GM18909 (cell line): Measurements from ENCODE around the gene KCNT1.

Experiments
- ATAC-seq: cut with Tn5 transposase; IDR thresholded peaks from one replicate; pipeline ENCODE4 v1.9.1; 2021; ENCODE audit warnings: mild to moderate bottlenecking; ENCODE audit not compliant: unreplicated experiment, poor library complexity

The KCNT1 gene

GRCh38 chr9:135697226-135697625 lies 4.8 kb upstream of the KCNT1 start:
- no peak for ATAC-seq

- ATAC-seq, result no peak
These were observed 3.7 kb upstream of the KCNT1 start for GRCh38 chr9:135698236-135698635.

- ATAC-seq, result no peak
These were observed 3.2 kb upstream of the KCNT1 start for GRCh38 chr9:135698767-135699166.

GRCh38 chr9:135699440-135699839 lies 2.5 kb upstream of the KCNT1 start, which contains the start of gene SOHLH1:
Gene SOHLH1 (minus strand): TSS chr9:135699481. CDS start chr9:135699467, 14 bp downstream.
- no peak for ATAC-seq

GRCh38 chr9:135700525-135700924 lies 1.5 kb upstream of the KCNT1 start:
- no peak for ATAC-seq

- ATAC-seq, result no peak
These were observed 672 bp upstream of the KCNT1 start for GRCh38 chr9:135701067-135701958.

GRCh38 chr9:135703726-135704125 lies 1.7 kb downstream of the KCNT1 start:
- no peak for ATAC-seq

- ATAC-seq, result no peak
These were observed 2.5 kb downstream of the KCNT1 start for GRCh38 chr9:135704483-135704882.

- no peak for ATAC-seq
These were observed 3.4 kb downstream of the KCNT1 start for GRCh38 chr9:135705376-135705775.

- ATAC-seq, result no peak
These were observed 4.3 kb downstream of the KCNT1 start for GRCh38 chr9:135706288-135706687.

GRCh38 chr9:135707252-135708138 lies 5.5 kb downstream of the KCNT1 start:
- no peak for ATAC-seq

- no peak for ATAC-seq
These were observed 6.2 kb downstream of the KCNT1 start for GRCh38 chr9:135708164-135708563.

- no peak for ATAC-seq
These were observed 9.4 kb downstream of the KCNT1 start for GRCh38 chr9:135711391-135711790.

- no peak for ATAC-seq
These were observed 9.9 kb downstream of the KCNT1 start for GRCh38 chr9:135711881-135712280.

GRCh38 chr9:135712613-135713295 lies 10.8 kb downstream of the KCNT1 start:
- ATAC-seq, result no peak

- no peak for ATAC-seq
These were observed 12.5 kb downstream of the KCNT1 start for GRCh38 chr9:135714242-135715055.

GRCh38 chr9:135715056-135715595 lies 13.1 kb downstream of the KCNT1 start:
- ATAC-seq, result no peak

- no peak for ATAC-seq
These were observed 14.1 kb downstream of the KCNT1 start for GRCh38 chr9:135716045-135716444.

GRCh38 chr9:135717410-135717809 lies 15.4 kb downstream of the KCNT1 start:
- no peak for ATAC-seq
